ENCODE results near the gene AP1M2.
"Not testable (repeated sequence)": the region's sequence is repeated elsewhere in the genome, so short reads cannot be mapped to it uniquely, and the experiment has no call there.

Gene AP1M2

DNA sequence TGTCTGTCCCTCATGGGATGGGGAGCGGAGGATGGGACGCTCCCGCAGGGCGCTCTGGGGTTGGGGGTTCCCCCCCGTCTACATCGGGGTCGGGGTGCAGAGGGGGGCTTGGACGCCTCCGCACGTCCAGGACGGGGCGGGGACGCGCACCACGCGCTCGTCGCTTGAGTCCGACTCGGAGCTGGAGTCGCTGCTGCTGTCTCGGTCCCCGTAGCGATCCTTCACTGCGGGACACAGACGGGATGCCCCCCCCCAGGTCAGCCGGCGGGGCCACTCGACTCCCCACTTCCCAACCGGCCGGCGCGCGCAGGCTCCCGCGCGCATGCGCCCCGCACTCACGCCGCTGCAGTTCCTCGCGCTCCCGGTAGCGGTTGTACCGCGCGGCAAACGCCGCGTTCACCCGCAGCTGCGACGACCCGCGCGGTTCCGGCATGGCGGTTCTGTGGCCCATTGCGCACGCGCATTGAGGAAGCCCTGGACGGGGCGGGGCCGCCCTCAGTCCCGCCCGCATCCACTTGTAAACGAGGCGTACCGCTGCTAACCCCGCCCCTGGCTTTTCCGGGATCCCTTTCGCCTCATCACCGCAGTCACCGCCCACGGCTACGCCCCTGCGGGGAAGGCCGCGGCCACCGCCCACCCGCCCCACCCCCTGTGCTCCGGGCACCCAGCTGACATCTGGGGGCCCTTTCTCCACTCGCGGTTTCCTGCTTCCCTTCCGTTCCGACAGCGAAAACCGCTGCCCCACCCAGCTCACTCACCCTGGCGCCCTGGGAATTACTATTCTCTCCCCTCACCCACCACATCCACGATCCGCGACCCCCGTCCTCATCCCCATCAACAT is 21.3 kb downstream of the AP1M2 start, which contains the start of gene KRI1:
KRI1 (minus strand) TSS at position 444 of the 841 bp plus-strand sequence; CDS start at position 433, 11 bp downstream.
- peak; percentile 93 for DNase-seq

GRCh38 chr19:10565028-10565566 is 22.0 kb downstream of the AP1M2 start:
- DNase-seq: peak; percentile 54

DNA sequence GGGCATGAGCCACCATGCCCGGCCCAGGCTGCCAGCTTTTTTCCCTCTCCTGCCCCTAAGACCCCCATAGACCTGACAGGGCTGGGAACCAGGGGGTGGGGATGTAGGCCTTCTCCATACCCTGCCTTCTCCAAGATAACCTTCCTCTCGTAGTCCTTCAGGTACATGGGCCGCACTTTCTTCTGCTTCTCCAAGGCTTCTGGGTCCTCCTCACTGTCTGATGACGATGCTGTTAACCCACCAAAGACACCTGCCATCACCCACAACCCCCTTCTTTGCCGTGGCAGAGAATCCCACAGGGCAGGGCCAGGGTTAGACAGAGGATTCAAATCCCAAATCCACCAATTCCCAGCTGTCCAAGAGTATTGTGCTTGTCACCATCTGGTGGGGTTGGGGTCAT is 24.5 kb downstream of the AP1M2 start:
- no peak for DNase-seq

DNA sequence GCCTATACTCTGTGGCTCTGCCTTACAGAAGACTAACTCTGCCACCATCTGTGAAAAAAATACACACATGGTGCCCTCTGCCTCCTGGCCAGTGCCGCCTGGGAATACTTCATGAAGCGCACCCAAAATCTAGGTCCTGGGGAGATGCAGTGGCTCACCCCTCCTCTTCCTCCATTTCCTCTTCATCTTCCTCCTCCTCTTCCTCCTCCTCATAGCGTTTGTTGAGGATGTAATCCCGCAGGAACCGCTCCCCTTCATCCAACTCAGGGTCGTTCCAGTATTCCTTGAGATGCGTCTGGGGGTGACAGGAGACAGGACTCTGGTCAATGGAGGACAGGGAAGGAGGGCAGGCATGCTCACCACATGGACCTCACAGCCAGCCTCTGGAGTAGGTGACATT is 27.0 kb downstream of the AP1M2 start:
- DNase-seq: no peak

- DNase-seq: no peak
These were observed 29.4 kb downstream of the AP1M2 start for GRCh38 chr19:10557603-10558197.

DNA sequence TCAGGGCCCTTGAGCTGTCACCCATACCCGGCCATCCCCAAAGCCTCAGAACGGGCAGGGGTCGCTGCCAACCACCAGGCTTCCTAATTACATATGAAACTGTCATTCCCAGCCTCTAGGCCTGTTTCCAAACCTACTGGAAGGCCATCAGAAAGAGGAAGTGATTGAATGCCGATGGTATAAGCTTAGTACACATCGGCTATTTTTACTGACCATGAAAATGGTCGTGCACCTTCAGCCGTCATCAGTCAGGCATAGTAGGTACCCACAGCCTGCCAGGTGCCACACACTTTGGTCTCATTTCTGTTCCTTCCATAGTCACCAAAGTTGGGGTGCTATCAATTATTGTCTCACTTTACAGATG is 31.5 kb downstream of the AP1M2 start:
- no peak for DNase-seq

DNA sequence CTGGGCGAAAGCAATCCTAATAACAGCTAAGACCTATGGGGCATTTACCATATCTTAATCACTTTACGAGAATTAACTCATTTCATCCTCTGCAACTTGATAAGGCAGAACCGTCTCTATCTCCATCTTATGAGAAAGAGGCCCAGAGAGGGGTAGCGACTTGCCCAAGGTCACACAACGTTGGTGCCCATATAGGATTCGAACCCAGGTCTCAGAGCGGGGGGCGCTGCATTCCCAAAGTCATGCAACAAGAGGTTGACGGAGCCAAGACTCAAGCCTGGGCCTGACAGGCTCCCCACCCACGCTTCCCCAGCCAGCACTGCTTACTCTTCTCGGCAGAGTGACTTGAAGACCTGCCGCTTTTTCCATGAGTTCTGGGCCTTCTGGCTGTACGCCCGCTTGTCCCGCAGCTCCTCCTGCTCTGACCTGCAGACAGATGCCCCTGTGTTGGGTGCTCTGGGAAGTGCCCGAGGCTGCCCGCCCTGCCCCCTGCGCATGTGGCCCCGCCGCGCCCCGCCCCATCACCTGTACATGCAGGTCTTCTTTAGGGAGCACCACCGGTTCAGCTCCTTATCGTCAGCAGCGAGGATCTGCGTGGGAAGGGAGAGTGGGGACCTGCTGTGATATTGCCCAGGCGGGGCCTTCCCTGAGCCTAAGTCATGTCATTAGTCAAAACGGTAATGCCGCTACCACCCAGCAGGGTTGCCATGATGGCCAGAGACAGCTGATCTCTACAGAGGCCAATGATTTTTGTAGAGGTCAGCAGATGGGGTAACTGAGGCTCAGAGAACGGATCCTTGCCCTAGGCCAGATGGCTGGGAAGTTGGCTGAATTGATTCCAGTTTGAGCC is 32.1 kb downstream of the AP1M2 start:
- DNase-seq: no peak

GRCh38 chr19:10553943-10554381 is 33.1 kb downstream of the AP1M2 start:
- DNase-seq: no peak

DNA sequence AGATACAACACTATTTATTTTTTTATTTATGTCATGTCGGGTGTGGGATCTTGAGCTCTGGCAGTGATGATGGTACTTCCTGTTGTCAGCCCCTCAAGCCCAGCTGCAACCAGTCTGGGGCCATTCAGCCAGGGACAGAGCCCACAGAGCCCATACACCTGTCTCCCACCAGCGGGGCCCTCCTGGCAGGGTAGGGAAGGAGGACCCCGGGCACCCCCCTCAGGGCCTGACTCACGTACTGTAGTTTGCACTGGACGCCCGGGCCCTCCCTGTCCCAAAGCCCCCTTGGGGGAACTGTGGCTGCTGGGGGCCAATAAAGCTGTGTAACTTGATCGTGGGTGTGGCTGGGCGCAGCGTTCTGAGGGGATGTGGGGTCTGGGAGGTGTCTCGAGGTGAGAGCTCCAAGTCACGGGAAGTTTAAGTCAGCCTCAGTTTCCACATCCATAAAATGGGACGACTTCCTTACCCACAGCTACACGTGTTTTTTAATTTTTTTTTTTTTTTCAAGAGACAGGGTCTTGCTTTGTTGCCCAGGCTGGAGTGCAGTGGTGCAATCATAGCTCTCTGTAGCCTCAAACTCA is 33.9 kb downstream of the AP1M2 start:
- DNase-seq: no peak

DNA sequence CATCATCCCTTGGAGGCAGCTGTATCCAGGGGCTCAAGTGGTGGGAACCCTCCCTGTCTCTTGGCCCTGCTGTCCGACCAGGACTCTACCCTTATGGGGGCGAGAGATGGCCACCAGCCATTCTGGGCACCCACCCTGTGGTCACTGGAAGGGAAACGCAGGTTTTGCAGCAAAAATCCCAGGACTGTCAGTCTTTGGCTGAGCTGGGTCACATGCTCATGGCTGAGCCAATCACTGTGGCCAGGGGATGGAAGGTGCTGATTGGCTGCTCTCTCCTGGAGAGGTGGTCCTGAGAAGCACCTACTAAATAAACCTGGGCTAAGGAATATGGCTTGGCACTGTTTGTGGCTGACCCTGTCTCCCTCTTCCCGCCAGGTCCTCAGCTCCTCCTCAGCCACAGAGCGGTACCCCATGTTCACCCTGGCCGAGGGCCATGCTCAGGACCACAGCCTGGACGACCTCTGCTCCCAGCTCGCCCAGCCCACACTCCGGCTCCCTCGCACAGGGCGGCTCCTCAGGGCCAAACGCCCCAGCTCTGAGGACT is 34.5 kb downstream of the AP1M2 start:
- DNase-seq: no peak

DNA sequence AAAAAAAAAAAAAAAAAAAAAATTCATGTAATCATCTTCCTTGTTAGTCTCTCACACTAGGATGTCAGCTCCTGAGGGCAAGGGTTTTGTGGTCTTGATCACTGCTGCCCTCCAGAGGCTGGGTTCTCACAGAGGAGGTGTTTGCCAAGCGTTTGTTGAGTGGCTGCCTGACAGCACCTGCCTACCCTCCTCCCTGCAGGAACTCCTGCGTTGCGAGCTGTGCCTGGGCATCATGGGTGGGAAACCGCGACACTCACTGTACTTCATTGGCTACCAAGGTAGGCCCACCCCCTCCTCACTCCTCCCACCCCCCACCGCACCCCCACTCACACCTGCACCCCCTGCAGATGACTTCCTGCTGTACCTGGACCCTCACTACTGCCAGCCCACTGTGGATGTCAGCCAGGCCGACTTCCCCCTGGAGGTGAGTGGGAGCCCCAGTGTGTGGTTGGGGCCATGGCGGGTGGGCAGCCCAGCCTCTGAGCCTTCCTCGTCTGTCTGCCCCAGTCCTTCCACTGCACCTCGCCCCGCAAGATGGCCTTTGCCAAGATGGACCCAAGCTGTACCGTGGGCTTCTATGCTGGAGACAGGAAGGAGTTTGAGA is 35.3 kb downstream of the AP1M2 start:
- no peak for DNase-seq

DNA sequence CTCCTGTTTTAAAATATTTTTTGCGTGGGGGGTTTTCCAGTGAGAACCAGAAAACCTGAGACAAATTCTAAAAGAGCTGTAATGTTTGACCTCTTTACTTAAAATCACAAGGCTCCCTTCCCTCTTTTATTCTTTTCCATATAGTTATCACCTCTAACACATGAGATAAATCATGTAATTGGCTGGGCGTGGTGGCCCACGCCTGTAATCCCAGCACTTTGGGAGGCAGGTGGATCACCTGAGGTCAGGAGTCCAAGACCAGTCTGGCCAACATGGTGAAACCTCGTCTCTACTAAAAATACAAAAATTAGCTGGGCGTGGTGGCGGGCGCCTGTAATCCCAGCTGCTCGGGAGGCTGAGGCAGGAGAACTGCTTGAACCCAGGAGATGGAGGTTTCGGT is 36.1 kb downstream of the AP1M2 start:
- not testable (repeated sequence) for DNase-seq

DNA sequence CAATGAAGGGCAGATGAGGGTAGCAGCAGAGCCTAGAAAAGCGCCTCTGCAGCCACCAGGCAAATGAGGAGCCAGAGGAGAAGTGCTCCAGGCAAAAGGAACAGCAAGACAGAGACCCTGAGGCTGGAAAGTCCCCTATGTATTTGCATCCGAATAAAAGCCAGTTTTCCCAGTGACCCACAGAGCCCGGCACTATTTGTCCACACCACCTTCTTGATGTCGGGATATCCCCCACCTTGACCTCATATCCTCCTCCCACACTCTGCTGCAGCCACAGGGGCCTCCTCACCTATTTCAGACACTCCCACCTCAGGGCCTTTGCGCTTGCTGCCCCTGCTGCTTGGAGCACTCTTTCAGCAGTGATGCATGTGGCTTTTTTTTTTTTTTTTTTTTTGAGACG is 36.8 kb downstream of the AP1M2 start:
- DNase-seq: no peak

GRCh38 chr19:10549733-10550132 is 37.4 kb downstream of the AP1M2 start:
- no peak for DNase-seq

- DNase-seq: no peak
These were observed 38.3 kb downstream of the AP1M2 start for GRCh38 chr19:10548746-10549276.

DNA sequence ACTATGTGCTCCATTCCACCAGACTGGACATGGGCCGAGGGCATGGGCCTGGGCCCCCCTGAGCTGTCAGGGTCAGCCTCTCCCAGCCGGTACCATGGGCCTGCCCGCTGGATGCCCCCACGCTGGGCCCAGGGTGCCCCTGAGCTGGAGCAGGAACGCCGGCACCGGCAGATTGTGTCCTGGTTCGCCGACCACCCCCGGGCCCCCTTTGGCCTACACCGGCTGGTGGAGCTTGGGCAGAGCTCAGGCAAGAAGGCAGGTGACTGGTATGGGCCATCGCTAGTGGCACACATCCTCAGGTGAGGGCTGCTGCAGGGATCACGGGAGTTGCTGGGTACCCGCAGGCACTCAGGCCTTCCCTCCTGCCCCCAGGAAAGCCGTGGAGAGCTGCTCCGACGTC is 40.3 kb downstream of the AP1M2 start:
- no peak for DNase-seq

GRCh38 chr19:10544753-10545251 is 42.3 kb downstream of the AP1M2 start:
- no peak for DNase-seq

DNA sequence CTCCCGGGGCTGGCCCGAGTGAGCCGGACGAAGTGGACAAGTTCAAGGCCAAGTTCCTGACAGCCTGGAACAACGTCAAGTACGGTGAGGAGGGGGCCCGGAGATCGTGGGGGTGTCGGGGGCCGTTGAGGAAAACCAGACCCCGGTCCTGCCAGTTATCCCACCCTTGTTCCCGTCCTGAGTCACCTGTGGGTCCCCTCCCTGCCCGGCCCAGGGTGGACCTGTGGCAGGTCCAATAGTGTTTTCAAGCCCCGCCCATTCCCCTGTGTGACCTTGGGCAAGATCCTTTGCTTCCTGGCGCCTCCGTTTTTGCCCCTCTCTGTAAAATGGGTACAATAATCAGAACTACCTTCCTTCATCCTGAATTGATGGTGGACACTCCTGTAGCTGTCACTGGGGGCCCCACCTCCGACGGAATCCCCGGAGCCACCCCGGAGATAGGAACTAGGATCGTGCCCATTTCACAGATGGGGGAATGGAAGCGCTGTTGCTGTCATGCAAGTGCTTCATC is 42.8 kb downstream of the AP1M2 start:
- peak; percentile 21 for DNase-seq

- DNase-seq: peak; percentile 88
These were observed 43.5 kb downstream of the AP1M2 start, which contains the start of gene ATG4D for GRCh38 chr19:10543420-10544241. TSS of gene ATG4D (plus strand) at chr19:10543904. CDS start at chr19:10544091, 187 bp downstream.

- DNase-seq: no peak
These were observed 44.1 kb downstream of the AP1M2 start for GRCh38 chr19:10543059-10543419.

Data from right kidney (tissue), 1 donor.